GM12892 (cell line): Measurements from ENCODE around the gene TEX26.

Experiments
- POLR2A ChIP-seq: IDR thresholded peaks from 2 replicates; pipeline ENCODE4 v1.6.1; 2011; ENCODE audit warnings: low read depth, low read length, control low read depth
- POLR2AphosphoS5 ChIP-seq: IDR thresholded peaks from 2 replicates; pipeline ENCODE4 v1.6.1; 2011; ENCODE audit warnings: low read depth, low read length, control low read depth
- TAF1 ChIP-seq: IDR thresholded peaks from 2 replicates; pipeline ENCODE4 v1.6.1; 2011; ENCODE audit warnings: low read depth, mild to moderate bottlenecking, control low read depth, low read length, borderline replicate concordance

DNA sequence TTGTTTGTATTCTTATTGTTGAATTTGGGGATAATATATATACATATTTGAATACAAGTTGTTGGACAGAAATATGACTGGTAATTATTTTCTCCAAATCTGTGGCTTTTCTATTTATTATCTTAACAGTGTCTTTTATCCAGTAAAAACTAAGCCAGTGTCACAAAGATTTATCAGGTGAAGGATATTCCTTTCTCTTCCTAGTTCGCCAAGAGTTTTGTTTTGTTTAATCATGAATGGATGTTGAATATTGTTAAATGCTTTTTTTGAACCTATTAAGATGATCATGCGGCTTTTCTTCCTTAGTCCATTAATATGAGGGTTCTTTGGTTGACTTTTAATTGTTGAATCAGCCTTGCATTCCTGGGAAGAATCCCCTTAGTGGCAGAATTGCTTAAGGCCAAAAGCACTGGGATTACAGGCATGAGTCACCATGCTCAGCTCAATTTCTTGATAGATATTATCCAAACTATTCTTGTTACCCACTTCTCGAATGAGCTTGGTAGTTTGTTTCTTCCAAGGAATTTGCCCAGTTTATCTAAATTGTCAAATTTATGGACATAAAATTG, 53.3 kb downstream of the TEX26 start:
- TF ChIP-seq POLR2A (no peak), POLR2AphosphoS5 (no peak), TAF1 (no peak)
